Psoas muscle (tissue), 8 donors: ENCODE data around the gene PKIG. TPM values are rescaled to one million over a fixed set of nuclear protein-coding genes. Genes with fewer than 3 reads are reported as not detected.

Experiments used
- ATAC-seq, 4 donors: fragments of 200-7000 bp; cut with Tn5 transposase; one replicate each; pipeline ENCODE4 v1.9.1; 2020; ENCODE audit warnings: moderate library complexity in 3 of 4, mild to moderate bottlenecking in 2 of 4
- DNase-seq, 2 donors: peaks; one replicate each; pipeline ENCODE4 v3.0.0-alpha.2; 2020
- H3K27ac ChIP-seq: fragments of 200-600 bp; one replicate; pipeline ENCODE4 v1.8.0; 2022
- H3K27me3 ChIP-seq, 3 donors: fragments of 200-600 bp in 1 of 3; one replicate each; pipeline versions ENCODE4 v1.6.1 to v1.8.0; 2013 to 2022; ENCODE audit warnings: low read length in 2 of 3, mild to moderate bottlenecking in 2 of 3, moderate library complexity in 1 of 3; ENCODE audit not compliant: insufficient read depth in 3 of 3
- H3K36me3 ChIP-seq, 2 donors: fragments of 200-600 bp in 1 of 2; one replicate each; pipeline versions ENCODE4 v1.6.1 to v1.8.0; 2013 to 2022; ENCODE audit warnings: low read depth in 1 of 2, mild to moderate bottlenecking in 1 of 2, moderate library complexity in 1 of 2; ENCODE audit not compliant: insufficient read depth in 1 of 2
- H3K4me1 ChIP-seq: fragments of 200-600 bp; one replicate; pipeline ENCODE4 v1.8.0; 2022
- H3K4me3 ChIP-seq: fragments of 200-600 bp; one replicate; pipeline ENCODE4 v1.8.0; 2022; ENCODE audit warnings: mild to moderate bottlenecking
- H3K9me3 ChIP-seq: fragments of 200-600 bp; one replicate; pipeline ENCODE4 v1.8.0; 2022
- WGBS, 3 donors: extraction: QIAGEN DNeasy Blood & Tissue Kit; methylation state at CpG; one replicate each; pipeline versions ENCODE4 v1.1.6 to v1.1.7; 2013; 5-methylcytosine and 5-hydroxymethylcytosine counted together
- intact Hi-C, 2 donors: fragments of 100-400 bp; cut with DNase I; formaldehyde crosslinking; loops; one replicate each; pipeline versions ENCODE4 v1.11.0 to v1.14.2; 2022
- polyA plus RNA-seq, 3 donors: library from polyadenylated mRNA; stranded (reverse); fragments of 200-250 nt; gene quantifications; one replicate each; pipeline ENCODE4 v1.2.3, GENCODE V29; 2013
- total RNA-seq, 4 donors: library from RNA; stranded (reverse); fragmentation: NEBNext Ultra II Directional in 2 of 4; extraction: Animal tissue kit (Norgen Biotek cat#: 25700) in 2 of 4; gene quantifications; one replicate each; pipeline versions ENCODE4 v1.2.1 to v1.2.4, GENCODE V29; 2021 to 2023
- TF ChIP-seq, protein P1 (sequence below): fragments of 200-600 bp; IDR thresholded peaks from one replicate; pipeline ENCODE4 v1.8.0; 2022; ENCODE audit warnings: antibody characterized with exemption
- donor health status: healthy with polysubstance abuse.
- donor health status: DM: no; HTN: no; CAD: no; lungs with moderate emphysema.
- donor health status: Bipolar disorder and iron deficiency.
- donor health status: healthy.
- donor health status: DM: yes; HTN: yes; CAD: no.
- donor health status: DM: no; HTN: no; CAD: no.
- donor health status: DM: no; HTN: no; CAD: no.
- donor health status: DM: yes; HTN: yes; CAD: no.

The PKIG gene
- total and polyA plus RNA-seq, 7 donors: 33.5 to 134 (median 105) TPM

DNA sequence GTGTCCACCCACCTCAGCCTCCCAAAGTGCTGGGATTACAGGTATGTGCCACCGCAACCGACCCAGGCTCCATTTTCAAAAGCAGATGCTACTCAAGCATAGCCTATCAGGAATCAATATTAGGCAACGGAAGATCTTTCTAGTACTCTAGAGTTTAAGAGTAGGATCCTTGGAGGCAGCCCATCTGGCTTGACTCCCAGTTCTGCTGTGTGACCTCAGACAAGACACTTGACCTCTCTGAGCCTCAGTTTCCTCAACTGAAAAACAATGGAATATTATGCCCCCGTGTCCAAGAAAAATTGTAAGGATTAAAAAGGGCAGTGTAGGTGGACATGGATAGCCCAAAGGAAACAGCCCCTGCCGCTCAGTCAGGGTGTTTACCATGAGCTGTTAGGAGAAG is 54.7 kb downstream of the PKIG start:
- intact Hi-C loops: no loop called here
- Histone ChIP-seq H3K4me1 (peaks cover 2% of the 10 kb centered on the region), H3K27me3 (no peaks in the 10 kb centered on the region), H3K36me3 (no peaks in the 10 kb centered on the region), H3K27ac (peak overlapping the region; percentile 13), H3K4me3 (no peak overlapping the region), H3K9me3 (no peaks in the 10 kb centered on the region)
- 76 to 82% (median 82%) methylated on average over 5 of the region's 5 CpGs for WGBS, 3 donors
- DNase-seq: no peak
- TF ChIP-seq, protein P1, sequence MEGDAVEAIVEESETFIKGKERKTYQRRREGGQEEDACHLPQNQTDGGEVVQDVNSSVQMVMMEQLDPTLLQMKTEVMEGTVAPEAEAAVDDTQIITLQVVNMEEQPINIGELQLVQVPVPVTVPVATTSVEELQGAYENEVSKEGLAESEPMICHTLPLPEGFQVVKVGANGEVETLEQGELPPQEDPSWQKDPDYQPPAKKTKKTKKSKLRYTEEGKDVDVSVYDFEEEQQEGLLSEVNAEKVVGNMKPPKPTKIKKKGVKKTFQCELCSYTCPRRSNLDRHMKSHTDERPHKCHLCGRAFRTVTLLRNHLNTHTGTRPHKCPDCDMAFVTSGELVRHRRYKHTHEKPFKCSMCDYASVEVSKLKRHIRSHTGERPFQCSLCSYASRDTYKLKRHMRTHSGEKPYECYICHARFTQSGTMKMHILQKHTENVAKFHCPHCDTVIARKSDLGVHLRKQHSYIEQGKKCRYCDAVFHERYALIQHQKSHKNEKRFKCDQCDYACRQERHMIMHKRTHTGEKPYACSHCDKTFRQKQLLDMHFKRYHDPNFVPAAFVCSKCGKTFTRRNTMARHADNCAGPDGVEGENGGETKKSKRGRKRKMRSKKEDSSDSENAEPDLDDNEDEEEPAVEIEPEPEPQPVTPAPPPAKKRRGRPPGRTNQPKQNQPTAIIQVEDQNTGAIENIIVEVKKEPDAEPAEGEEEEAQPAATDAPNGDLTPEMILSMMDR: no peak
- peak in 2 of 4 donors; percentile 5 to 17 for ATAC-seq

DNA sequence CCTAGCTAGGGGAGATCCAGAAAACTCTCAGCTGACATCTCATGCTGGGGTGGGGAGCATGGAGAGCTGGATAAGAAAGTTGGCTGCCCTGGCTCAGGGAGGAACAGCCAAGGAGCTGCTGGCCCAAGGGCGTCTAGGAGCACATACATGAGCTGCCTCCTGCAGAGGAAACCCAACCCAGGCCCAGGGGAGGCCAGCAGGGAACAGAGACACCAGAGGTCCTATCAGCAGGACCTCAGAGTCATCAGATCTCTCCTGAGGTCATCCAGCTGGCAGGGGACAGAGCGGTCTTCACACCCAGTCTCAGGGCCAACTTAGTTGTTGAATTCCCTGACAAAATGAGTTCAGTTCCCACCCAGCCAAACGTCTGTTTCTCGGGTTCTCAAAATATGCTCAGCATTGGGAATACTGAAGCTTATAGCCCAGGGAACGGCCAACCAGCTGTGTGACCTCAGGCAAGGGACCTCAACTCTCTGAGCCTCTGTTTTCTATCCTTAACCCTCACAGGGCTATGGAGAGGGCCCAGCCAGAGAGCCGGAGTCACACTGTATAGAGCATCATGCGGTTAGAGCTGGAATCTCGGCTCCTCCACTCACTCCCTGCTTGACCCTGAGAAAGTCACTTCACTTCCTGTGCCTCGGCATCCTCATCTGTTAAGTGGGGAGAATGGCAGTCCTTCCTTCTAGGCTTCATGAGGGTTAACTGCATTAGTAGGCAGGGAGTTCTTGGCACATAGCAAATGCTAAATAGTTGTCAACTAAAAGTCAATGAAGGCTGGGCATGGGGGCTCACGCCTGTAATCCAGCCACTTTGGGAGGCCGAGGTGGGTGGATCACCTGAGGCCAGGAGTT is 55.4 kb downstream of the PKIG start:
- WGBS, 3 donors: 51 to 65% (median 55%) methylated on average over 11 of the region's 11 CpGs
- H3K4me3 ChIP-seq: no peak overlapping the region
- peaks cover 9% of the 10 kb centered on the region for H3K4me1 ChIP-seq
- no peaks in the 10 kb centered on the region for H3K36me3 ChIP-seq
- H3K27ac ChIP-seq: peak overlapping the region; percentile 23
- TF ChIP-seq, protein P1: no peak
- intact Hi-C loops: no loop called here
- H3K27me3 ChIP-seq: no peaks in the 10 kb centered on the region
- DNase-seq (peak; percentile 82 to 92), ATAC-seq (peak in 3 of 4 donors; percentile 66 to 76 (median 68))
- H3K9me3 ChIP-seq: no peaks in the 10 kb centered on the region

DNA sequence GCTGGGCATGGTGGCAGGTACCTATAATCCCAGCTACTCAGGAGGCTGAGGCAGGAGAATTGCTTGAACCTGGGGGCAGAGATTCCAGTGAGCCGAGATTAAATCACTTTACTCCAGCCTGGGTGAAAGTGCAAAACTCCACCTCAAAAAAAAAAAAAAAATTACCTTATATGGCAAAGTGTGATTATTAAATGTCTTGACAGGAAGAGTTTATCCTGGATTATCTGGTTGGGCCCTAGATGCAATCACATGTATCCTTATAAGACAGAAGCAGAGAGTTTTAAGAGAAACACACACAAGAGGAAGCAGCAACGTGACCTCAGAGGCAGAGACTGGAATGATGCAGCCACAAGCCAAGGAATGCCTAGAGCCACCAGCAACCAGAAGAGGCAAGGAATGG is 58.1 kb downstream of the PKIG start:
- TF ChIP-seq, protein P1: no peak
- ATAC-seq (no peak), DNase-seq (no peak)
- Histone ChIP-seq H3K27me3 (no peaks in the 10 kb centered on the region), H3K27ac (no peak overlapping the region), H3K4me3 (no peak overlapping the region), H3K4me1 (peaks cover 21% of the 10 kb centered on the region), H3K36me3 (no peaks in the 10 kb centered on the region), H3K9me3 (no peaks in the 10 kb centered on the region)
- WGBS, 3 donors: 94 to 95% (median 95%) methylated on average over 2 of the region's 2 CpGs
- intact Hi-C loops: no loop called here

DNA sequence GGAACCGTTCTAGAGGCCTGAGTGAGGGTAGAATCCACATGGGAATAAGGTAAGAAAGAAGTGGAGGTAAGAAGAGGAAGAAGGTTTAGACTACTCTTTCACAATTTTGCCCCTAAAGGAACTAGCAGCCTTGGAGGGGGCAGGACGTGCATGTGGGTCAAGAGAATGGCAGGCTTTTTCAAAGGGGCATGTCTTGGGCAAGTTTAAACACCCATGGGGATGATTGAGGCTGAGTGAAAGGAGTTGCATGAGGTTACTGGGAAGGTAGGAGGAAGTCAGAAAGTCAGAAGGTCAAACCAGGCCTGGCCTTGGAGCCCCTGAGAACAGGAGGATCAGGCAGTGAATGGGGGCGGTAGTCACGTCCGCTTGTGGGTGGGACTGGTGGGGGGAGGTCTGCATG is 58.9 kb downstream of the PKIG start:
- Histone ChIP-seq H3K9me3 (no peaks in the 10 kb centered on the region), H3K4me3 (no peak overlapping the region), H3K27ac (no peak overlapping the region), H3K4me1 (peaks cover 21% of the 10 kb centered on the region), H3K36me3 (no peaks in the 10 kb centered on the region), H3K27me3 (no peaks in the 10 kb centered on the region)
- WGBS, 3 donors: 89 to 92% (median 90%) methylated on average over 5 of the region's 5 CpGs
- no peak for DNase-seq
- TF ChIP-seq, protein P1: no peak
- ATAC-seq: no peak
- intact Hi-C loops: no loop called here
